H1 (cell line): ENCODE measurements around the gene P4HB. TPM values are rescaled to one million over a fixed set of nuclear protein-coding genes. Genes with fewer than 3 reads are reported as not detected.

ENCODE experiments used
- CBX8 ChIP-seq: fragments of 300-800, 300-1000 bp; sonication (generic); IDR thresholded peaks from 2 replicates; pipeline ENCODE4 v1.7.1; 2016; ENCODE audit warnings: low read depth, low read length, borderline replicate concordance
- EGR1 ChIP-seq: IDR thresholded peaks from 2 replicates; pipeline ENCODE4 v1.6.1; 2011; ENCODE audit warnings: low read depth, low read length, borderline replicate concordance
- MAX ChIP-seq: IDR thresholded peaks from 2 replicates; pipeline ENCODE4 v1.6.1; 2012; ENCODE audit warnings: inconsistent platforms
- RAD21 ChIP-seq, 2 experiments: IDR thresholded peaks in 1 of 2; conservative IDR thresholded peaks in 1 of 2; 2 replicates each; pipeline ENCODE4 v1.6.1; 2011; ENCODE audit warnings: low read depth in 2 of 2, low read length in 2 of 2, improper control_type of control experiment in 1 of 2, inconsistent platforms in 1 of 2, mild to moderate bottlenecking in 1 of 2, moderate library complexity in 1 of 2
- polyA plus RNA-seq, 7 experiments: library from polyadenylated mRNA; depleted of rRNA in 3 of 7; stranded (reverse) in 5 of 7; unstranded in 2 of 7; fragments of >200 nt in 5 of 7; fragments of 200-250 nt in 2 of 7; gene quantifications; 1 replicate in 5 of 7; 2 replicates in 1 of 7; 4 replicates in 1 of 7; pipeline versions ENCODE4 v1.2.1 to v1.2.3, GENCODE V29; 2011 to 2013; ENCODE audit warnings: missing spikeins in 2 of 7, mixed read lengths in 2 of 7
- total RNA-seq: library from RNA; stranded (reverse); fragmentation: NEBNext Ultra II Directional; extraction: Animal tissue kit (Norgen Biotek cat#: 25700); gene quantifications from 2 replicates; pipeline ENCODE4 v1.2.1, GENCODE V29; 2021

P4HB gene
- total and polyA plus RNA-seq, 2 of the 8 experiments (the other 6 are each of a cell fraction or from before 2014, with no cell fraction given): 41.4 to 379 TPM

- no peak for TF ChIP-seq CBX8
- TF ChIP-seq MAX: no peak
- no peak for TF ChIP-seq EGR1
- TF ChIP-seq RAD21 (IDR thresholded peaks at IDR 0.05 in 1 of 2, conservative IDR thresholded peaks at IDR 0.05 in 1 of 2; ENCODE audit: low read depth in 2 of 2, low read length in 2 of 2): no peak
These were observed 30.5 kb downstream of the P4HB start (continued) for GRCh38 chr17:81829858-81830257.
